DOHH2 (cell line): ENCODE measurements around the gene ZSCAN5B.
A peak's percentile ranks its signal among the peaks of the same experiment; 100 is the strongest.

Source experiments
- H3F3A ChIP-seq: fragments of 200-600 bp; sonication (generic), shearing (Covaris generic); 2 replicates; pipeline ENCODE4 v1.6.0; 2016; ENCODE audit warnings: antibody characterized with exemption, mild to moderate bottlenecking; ENCODE audit not compliant: control insufficient read depth, insufficient read depth
- H3K27ac ChIP-seq: fragments of 200-600 bp; sonication (generic); 2 replicates; pipeline ENCODE4 v1.5.1; 2014; ENCODE audit warnings: low read depth, mild to moderate bottlenecking, low read length, moderate library complexity
- H3K27me3 ChIP-seq: fragments of 200-600 bp; sonication (generic); 2 replicates; pipeline ENCODE4 v1.6.1; 2014; ENCODE audit warnings: mild to moderate bottlenecking, low read length, mixed read lengths; ENCODE audit not compliant: control insufficient read depth
- H3K36me3 ChIP-seq: fragments of 200-600 bp; sonication (generic); 2 replicates; pipeline ENCODE4 v1.6.1; 2014; ENCODE audit warnings: mild to moderate bottlenecking, low read length, moderate library complexity, mixed read lengths; ENCODE audit not compliant: control insufficient read depth
- H3K4me1 ChIP-seq: fragments of 200-600 bp; sonication (generic); 2 replicates; pipeline ENCODE4 v1.6.1; 2014; ENCODE audit warnings: mild to moderate bottlenecking, low read length, mixed read lengths; ENCODE audit not compliant: control insufficient read depth
- H3K4me2 ChIP-seq: fragments of 200-600 bp; sonication (generic); 2 replicates; pipeline ENCODE4 v1.6.0; 2014; ENCODE audit warnings: mild to moderate bottlenecking, low read length, moderate library complexity
- H3K4me3 ChIP-seq: fragments of 200-600 bp; sonication (generic); 2 replicates; pipeline ENCODE4 v1.5.1; 2014; ENCODE audit warnings: mild to moderate bottlenecking, low read length, mixed read lengths
- H3K79me2 ChIP-seq: fragments of 200-600 bp; sonication (generic); 2 replicates; pipeline ENCODE4 v1.6.1; 2014; ENCODE audit warnings: mild to moderate bottlenecking, low read length, mixed read lengths; ENCODE audit not compliant: control insufficient read depth
- H3K9me2 ChIP-seq: fragments of 200-600 bp; sonication (generic); replicated peaks from 2 replicates; pipeline ENCODE4 v1.6.1; 2014; ENCODE audit warnings: mild to moderate bottlenecking, low read length, mixed read lengths; ENCODE audit not compliant: control insufficient read depth
- H3K9me3 ChIP-seq: fragments of 200-600 bp; sonication (generic); 2 replicates; pipeline ENCODE4 v1.6.1; 2014; ENCODE audit warnings: antibody characterized with exemption, low read length, mixed read lengths; ENCODE audit not compliant: control insufficient read depth, insufficient read depth
- H4K20me1 ChIP-seq: fragments of 200-600 bp; sonication (generic); 2 replicates; pipeline ENCODE4 v1.6.0; 2014; ENCODE audit warnings: low read depth, mild to moderate bottlenecking, antibody characterized with exemption, low read length, moderate library complexity; ENCODE audit not compliant: control insufficient read depth, insufficient read depth
- CTCF ChIP-seq: fragments of 200-600 bp; sonication (generic); IDR thresholded peaks from one replicate; pipeline ENCODE4 v1.5.1; 2014; ENCODE audit warnings: antibody characterized with exemption, mild to moderate bottlenecking, low read depth, low read length; ENCODE audit not compliant: poor library complexity, severe bottlenecking
- EZH2phosphoT487 ChIP-seq: fragments of 200-600 bp; sonication (generic); IDR thresholded peaks from 2 replicates; pipeline ENCODE4 v1.6.1; 2017; ENCODE audit warnings: borderline replicate concordance, mild to moderate bottlenecking, antibody characterized with exemption, low read length, moderate library complexity, mixed read lengths

Gene ZSCAN5B

DNA sequence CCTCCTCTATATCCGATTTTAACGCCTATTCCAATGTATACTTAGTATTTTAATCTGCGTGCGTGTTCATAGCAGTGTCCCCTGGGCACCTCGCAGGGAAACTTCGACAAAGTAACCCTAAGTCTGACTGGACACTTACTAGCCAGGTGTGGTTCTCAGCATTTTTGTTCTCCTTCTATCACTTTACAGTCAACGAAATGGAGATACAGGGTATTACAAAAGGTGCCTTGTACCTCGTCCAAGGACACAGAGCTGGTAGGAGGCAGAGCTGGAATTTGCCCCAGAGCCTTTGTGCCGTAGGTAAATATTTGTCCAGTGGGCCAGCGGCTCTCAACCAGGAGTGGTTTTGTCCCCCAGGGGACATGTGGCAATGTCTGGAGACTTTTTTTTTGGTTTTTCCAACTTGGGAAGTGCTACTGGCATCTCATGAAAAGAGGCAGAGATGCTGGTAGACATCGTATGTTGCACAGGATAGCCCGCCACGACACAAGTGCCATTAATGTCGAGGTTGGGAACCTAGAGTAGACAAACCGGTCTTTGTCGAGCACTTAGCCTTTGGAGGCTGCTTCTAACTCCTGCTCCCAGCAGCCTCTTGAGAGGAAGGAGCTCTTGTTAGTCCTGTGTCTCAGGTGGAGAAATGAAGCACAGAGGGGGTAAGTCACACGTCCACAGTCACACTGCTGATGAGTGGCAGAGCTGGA, 55.3 kb downstream of the ZSCAN5B start:
- Histone ChIP-seq H3K9me3 (no peaks in the 10 kb centered on the region), H3K27ac (no peak overlapping the region), H3K9me2 (no peaks in the 10 kb centered on the region), H3F3A (no peaks in the 10 kb centered on the region), H3K79me2 (peaks cover 49% of the 10 kb centered on the region), H3K4me2 (peak overlapping the region; percentile 79), H3K4me1 (peaks cover 18% of the 10 kb centered on the region), H3K36me3 (peaks cover 6% of the 10 kb centered on the region; the same call in 1 of the 2 replicates), H3K4me3 (peak overlapping the region; percentile 90), H4K20me1 (no peaks in the 10 kb centered on the region), H3K27me3 (no peaks in the 10 kb centered on the region)
- TF ChIP-seq CTCF: no peak
- TF ChIP-seq EZH2phosphoT487: no peak

GRCh38 chr19:56141417-56141993, 56.1 kb downstream of the ZSCAN5B start:
- no peaks in the 10 kb centered on the region for H3F3A ChIP-seq
- no peaks in the 10 kb centered on the region for H4K20me1 ChIP-seq
- H3K9me3 ChIP-seq: no peaks in the 10 kb centered on the region
- no peaks in the 10 kb centered on the region for H3K36me3 ChIP-seq
- peak overlapping the region; percentile 87 for H3K4me2 ChIP-seq
- TF ChIP-seq EZH2phosphoT487: no peak
- no peak for TF ChIP-seq CTCF
- no peaks in the 10 kb centered on the region for H3K9me2 ChIP-seq
- H3K27ac ChIP-seq: peak overlapping the region; percentile 40
- H3K79me2 ChIP-seq: peaks cover 49% of the 10 kb centered on the region
- H3K4me1 ChIP-seq: peaks cover 18% of the 10 kb centered on the region
- H3K27me3 ChIP-seq: no peaks in the 10 kb centered on the region
- peak overlapping the region; percentile 90 for H3K4me3 ChIP-seq

GRCh38 chr19:56140583-56141416, 56.8 kb downstream of the ZSCAN5B start, which contains the start of gene ZNF444:
TSS of gene ZNF444 (plus strand) at chr19:56141287. CDS start at chr19:56146912, 5,625 bp downstream.
- no peak for TF ChIP-seq CTCF
- no peak for TF ChIP-seq EZH2phosphoT487
- Histone ChIP-seq H3K36me3 (no peaks in the 10 kb centered on the region), H4K20me1 (no peaks in the 10 kb centered on the region), H3K27ac (peak within 1 kb of the TSS; percentile 40), H3K27me3 (no peaks in the 10 kb centered on the region), H3K79me2 (peaks cover 47% of the 10 kb centered on the region), H3K9me3 (no peaks in the 10 kb centered on the region), H3K4me3 (peak within 1 kb of the TSS; percentile 90), H3K4me2 (peak within 1 kb of the TSS; percentile 87), H3K9me2 (no peaks in the 10 kb centered on the region), H3F3A (no peaks in the 10 kb centered on the region), H3K4me1 (peaks cover 18% of the 10 kb centered on the region)
